SK-N-SH (cell line): ENCODE results near the gene PHLDB2. TPM values are rescaled to one million over a fixed set of nuclear protein-coding genes. Genes with fewer than 3 reads are reported as not detected.

Source experiments
- CTCF ChIA-PET: fragments of 300-600, 350-600 bp; formaldehyde crosslinking; extraction: SDS; loops from one replicate; lab custom pipeline; 2021; lab: Yijun Ruan, JAX
- POLR2A ChIA-PET: fragments of 350-600 bp; sonication (Branson Sonifier 250); formaldehyde crosslinking; extraction: SDS; loops from one replicate; lab custom pipeline; 2020; ENCODE audit warnings: antibody characterized with exemption, inconsistent platforms; lab: Yijun Ruan, JAX
- DNase-seq: peaks from one replicate; pipeline ENCODE4 v3.0.0; 2012
- H2AFZ ChIP-seq: fragments of 200-600 bp; sonication (generic); 2 replicates; pipeline ENCODE4 v1.8.1; 2016; ENCODE audit warnings: antibody characterized with exemption, mild to moderate bottlenecking, low read depth
- H3F3A ChIP-seq: fragments of 200-600 bp; sonication (generic); replicated peaks from 2 replicates; pipeline ENCODE3; 2016; ENCODE audit warnings: antibody characterized with exemption, mild to moderate bottlenecking; ENCODE audit not compliant: insufficient read depth
- H3K27ac ChIP-seq, 2 experiments: fragments of 200-500 bp in 1 of 2; fragments of 200-600 bp in 1 of 2; sonication (Bioruptor generic) in 1 of 2; sonication (generic), shearing (Covaris generic) in 1 of 2; 2 replicates each; pipeline versions ENCODE4 v1.5.1 to v1.6.1; 2014 to 2016; ENCODE audit warnings: low read depth in 2 of 2, inconsistent platforms in 1 of 2, low read length in 1 of 2, mild to moderate bottlenecking in 1 of 2, mixed read lengths in 1 of 2
- H3K27me3 ChIP-seq: fragments of 200-600 bp; sonication (generic), shearing (Covaris generic); 2 replicates; pipeline ENCODE4 v1.6.1; 2016; ENCODE audit warnings: mixed run types; ENCODE audit not compliant: insufficient read depth
- H3K36me3 ChIP-seq, 2 experiments: fragments of 200-500 bp in 1 of 2; fragments of 200-600 bp in 1 of 2; sonication (Bioruptor generic) in 1 of 2; sonication (generic) in 1 of 2; replicated peaks in 1 of 2; 2 replicates each; pipeline versions ENCODE3 to v1.5.1; 2014 to 2016; ENCODE audit warnings: low read length in 1 of 2, mild to moderate bottlenecking in 1 of 2; ENCODE audit not compliant: insufficient read depth in 2 of 2, control insufficient read depth in 1 of 2
- H3K4me1 ChIP-seq, 2 experiments: fragments of 200-500 bp in 1 of 2; fragments of 200-600 bp in 1 of 2; sonication (Bioruptor generic) in 1 of 2; sonication (generic), shearing (Covaris generic) in 1 of 2; 2 replicates each; pipeline versions ENCODE4 v1.5.1 to v1.6.1; 2014 to 2016; ENCODE audit warnings: low read depth in 1 of 2, low read length in 1 of 2, mixed run types in 1 of 2; ENCODE audit not compliant: insufficient read depth in 2 of 2, control insufficient read depth in 1 of 2
- H3K4me2 ChIP-seq: fragments of 200-600 bp; sonication (generic), shearing (Covaris generic); 2 replicates; pipeline ENCODE4 v1.6.1; 2017; ENCODE audit warnings: mixed run types
- H3K4me3 ChIP-seq, 2 experiments: fragments of 200-500 bp in 1 of 2; fragments of 200-600 bp in 1 of 2; sonication (Bioruptor generic) in 1 of 2; sonication (generic), shearing (Covaris generic) in 1 of 2; 2 replicates each; pipeline versions ENCODE4 v1.5.1 to v1.8.1; 2014 to 2016; ENCODE audit warnings: low read depth in 2 of 2, inconsistent platforms in 1 of 2, low read length in 1 of 2, mild to moderate bottlenecking in 1 of 2, mixed read lengths in 1 of 2, moderate library complexity in 1 of 2
- H3K79me2 ChIP-seq: fragments of 200-600 bp; sonication (generic); 2 replicates; pipeline ENCODE4 v1.8.1; 2017; ENCODE audit warnings: mild to moderate bottlenecking; ENCODE audit not compliant: insufficient read depth
- H3K9ac ChIP-seq: fragments of 200-600 bp; sonication (generic); 2 replicates; pipeline ENCODE4 v1.6.1; 2017; ENCODE audit warnings: mixed run types
- H3K9me2 ChIP-seq: fragments of 200-600 bp; sonication (generic); 2 replicates; pipeline ENCODE4 v1.6.1; 2017; ENCODE audit warnings: mixed run types
- H3K9me3 ChIP-seq: fragments of 200-600 bp; sonication (generic); 2 replicates; pipeline ENCODE4 v1.6.1; 2017; ENCODE audit warnings: mixed run types, mild to moderate bottlenecking, moderate library complexity
- H4K20me1 ChIP-seq: fragments of 200-600 bp; sonication (generic); 2 replicates; pipeline ENCODE4 v1.6.1; 2017; ENCODE audit warnings: mild to moderate bottlenecking, mixed run types; ENCODE audit not compliant: insufficient read depth
- CTCF ChIP-seq: fragments of 200-600 bp; sonication (generic); IDR thresholded peaks from 2 replicates; pipeline ENCODE4 v1.6.1; 2017; ENCODE audit warnings: antibody characterized with exemption, mild to moderate bottlenecking, moderate library complexity
- GATA2 ChIP-seq: sonication (generic); formaldehyde crosslinking; IDR thresholded peaks from 2 replicates; pipeline ENCODE4 v1.5.0; 2020; ENCODE audit warnings: mild to moderate bottlenecking, missing genetic modification reagents
- NFIC ChIP-seq: IDR thresholded peaks from 2 replicates; pipeline ENCODE4 v1.4.0; 2012; ENCODE audit warnings: borderline replicate concordance
- RAD21 ChIP-seq: IDR thresholded peaks from 2 replicates; pipeline ENCODE4 v1.6.1; 2012; ENCODE audit warnings: mild to moderate bottlenecking, low read length
- RFX5 ChIP-seq: IDR thresholded peaks from 2 replicates; pipeline ENCODE4 v1.6.1; 2012; ENCODE audit warnings: mild to moderate bottlenecking, improper control_type of control experiment, low read length
- SIN3A ChIP-seq: IDR thresholded peaks from 2 replicates; pipeline ENCODE4 v1.6.1; 2012; ENCODE audit warnings: low read depth, mild to moderate bottlenecking, low read length, moderate library complexity, borderline replicate concordance
- SMC3 ChIP-seq: IDR thresholded peaks from 2 replicates; pipeline ENCODE4 v1.6.1; 2012; ENCODE audit warnings: low read depth, low read length, improper control_type of control experiment
- WGBS: methylation state at CpG from one replicate; pipeline ENCODE4 v1.1.6; 2017; ENCODE audit warnings: low lambda C conversion rate; 5-methylcytosine and 5-hydroxymethylcytosine counted together
- polyA plus RNA-seq, 3 experiments: library from polyadenylated mRNA; depleted of rRNA; stranded (reverse); fragments of >200 nt; gene quantifications; 2 replicates each; pipeline ENCODE4 v1.2.3, GENCODE V29; 2012
- TF ChIP-seq, protein P1 (sequence below): IDR thresholded peaks from 2 replicates; pipeline ENCODE4 v1.6.1; 2012; ENCODE audit warnings: mild to moderate bottlenecking, low read depth, low read length, moderate library complexity
- TF ChIP-seq, protein P2 (sequence below): IDR thresholded peaks from 2 replicates; pipeline ENCODE4 v1.4.0; 2012; ENCODE audit warnings: low read depth, borderline replicate concordance

The PHLDB2 gene
- polyA plus RNA-seq, 1 of the 3 experiments (the other 2 are of a cell fraction), result 18.0 TPM

GRCh38 chr3:111892070-111892469 lies 33.0 kb downstream of the PHLDB2 start (continued):
- TF ChIP-seq, protein P1, sequence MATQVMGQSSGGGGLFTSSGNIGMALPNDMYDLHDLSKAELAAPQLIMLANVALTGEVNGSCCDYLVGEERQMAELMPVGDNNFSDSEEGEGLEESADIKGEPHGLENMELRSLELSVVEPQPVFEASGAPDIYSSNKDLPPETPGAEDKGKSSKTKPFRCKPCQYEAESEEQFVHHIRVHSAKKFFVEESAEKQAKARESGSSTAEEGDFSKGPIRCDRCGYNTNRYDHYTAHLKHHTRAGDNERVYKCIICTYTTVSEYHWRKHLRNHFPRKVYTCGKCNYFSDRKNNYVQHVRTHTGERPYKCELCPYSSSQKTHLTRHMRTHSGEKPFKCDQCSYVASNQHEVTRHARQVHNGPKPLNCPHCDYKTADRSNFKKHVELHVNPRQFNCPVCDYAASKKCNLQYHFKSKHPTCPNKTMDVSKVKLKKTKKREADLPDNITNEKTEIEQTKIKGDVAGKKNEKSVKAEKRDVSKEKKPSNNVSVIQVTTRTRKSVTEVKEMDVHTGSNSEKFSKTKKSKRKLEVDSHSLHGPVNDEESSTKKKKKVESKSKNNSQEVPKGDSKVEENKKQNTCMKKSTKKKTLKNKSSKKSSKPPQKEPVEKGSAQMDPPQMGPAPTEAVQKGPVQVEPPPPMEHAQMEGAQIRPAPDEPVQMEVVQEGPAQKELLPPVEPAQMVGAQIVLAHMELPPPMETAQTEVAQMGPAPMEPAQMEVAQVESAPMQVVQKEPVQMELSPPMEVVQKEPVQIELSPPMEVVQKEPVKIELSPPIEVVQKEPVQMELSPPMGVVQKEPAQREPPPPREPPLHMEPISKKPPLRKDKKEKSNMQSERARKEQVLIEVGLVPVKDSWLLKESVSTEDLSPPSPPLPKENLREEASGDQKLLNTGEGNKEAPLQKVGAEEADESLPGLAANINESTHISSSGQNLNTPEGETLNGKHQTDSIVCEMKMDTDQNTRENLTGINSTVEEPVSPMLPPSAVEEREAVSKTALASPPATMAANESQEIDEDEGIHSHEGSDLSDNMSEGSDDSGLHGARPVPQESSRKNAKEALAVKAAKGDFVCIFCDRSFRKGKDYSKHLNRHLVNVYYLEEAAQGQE, result no peak
- TF ChIP-seq, protein P2, sequence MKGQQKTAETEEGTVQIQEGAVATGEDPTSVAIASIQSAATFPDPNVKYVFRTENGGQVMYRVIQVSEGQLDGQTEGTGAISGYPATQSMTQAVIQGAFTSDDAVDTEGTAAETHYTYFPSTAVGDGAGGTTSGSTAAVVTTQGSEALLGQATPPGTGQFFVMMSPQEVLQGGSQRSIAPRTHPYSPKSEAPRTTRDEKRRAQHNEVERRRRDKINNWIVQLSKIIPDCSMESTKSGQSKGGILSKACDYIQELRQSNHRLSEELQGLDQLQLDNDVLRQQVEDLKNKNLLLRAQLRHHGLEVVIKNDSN, result no peak
- no peak for TF ChIP-seq RFX5
- no peak for TF ChIP-seq GATA2 (CRISPR knock-in tag)
- TF ChIP-seq, all 33 proteins: peak for 0

DNA sequence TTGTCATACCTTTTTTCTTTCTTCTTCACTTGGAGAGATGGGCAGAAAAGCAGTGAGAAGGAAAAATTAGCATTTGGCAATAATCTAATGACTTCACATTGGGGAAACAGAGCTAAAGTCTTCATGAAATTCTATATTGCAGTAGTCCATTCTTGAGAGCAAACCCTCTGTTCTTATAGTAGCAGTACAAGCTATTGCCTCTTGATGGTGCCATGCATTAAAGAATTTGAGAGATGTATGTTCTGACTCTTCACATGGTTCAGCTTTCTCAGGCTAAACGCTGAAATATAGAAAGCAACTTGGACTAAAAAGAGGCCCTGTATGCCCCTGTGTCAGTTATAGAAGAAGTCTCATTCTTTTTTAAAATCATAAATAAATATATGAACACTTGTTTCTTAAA lies 36.0 kb downstream of the PHLDB2 start:
- no peak overlapping the region for H3K4me3 ChIP-seq
- no peaks in the 10 kb centered on the region for H3K9me3 ChIP-seq
- WGBS, result 31% methylated on average over 1 of the region's 1 CpG
- H3K4me2 ChIP-seq, result no peak overlapping the region
- no peak overlapping the region for H2AFZ ChIP-seq
- peaks cover 15% of the 10 kb centered on the region for H4K20me1 ChIP-seq
- H3K36me3 ChIP-seq, result peaks cover 0 to 36% of the 10 kb centered on the region in 2 experiments
- H3K4me1 ChIP-seq, result no peaks in the 10 kb centered on the region; a peak in 1 of 4 replicates
- ChIA-PET POLR2A (no interaction called here), CTCF (interaction anchor here (0.6 to 1.6 kb wide), 14 partner anchors 11 to 287 kb away, joined by 3 to 9 read pairs (median 6); no protein-coding TSS in a partner anchor)
- H3F3A ChIP-seq, result peaks cover 16% of the 10 kb centered on the region
- H3K27me3 ChIP-seq, result no peaks in the 10 kb centered on the region
- peak; percentile 21 for DNase-seq
- H3K79me2 ChIP-seq, result peaks cover 97% of the 10 kb centered on the region
- TF ChIP-seq SMC3 (peak; percentile 55), RFX5 (no peak), CTCF (peak; percentile 60), NFIC (no peak), SIN3A (no peak), RAD21 (peak; percentile 73)
- no peak overlapping the region for H3K27ac ChIP-seq
- H3K9ac ChIP-seq, result no peak overlapping the region
- no peaks in the 10 kb centered on the region for H3K9me2 ChIP-seq
